Spinal cord (tissue), 10 donors: Measurements from ENCODE around the gene COX20. TPM values are rescaled to one million over a fixed set of nuclear protein-coding genes. Genes with fewer than 3 reads are reported as not detected.

Experiments used
- DNase-seq, 6 donors: peaks; one replicate each; pipeline versions ENCODE4 v3.0.0 to v3.0.0-alpha.2; 2013 to 2015; ENCODE audit warnings: low spot score in 6 of 6, low read depth in 4 of 6
- H3K27ac ChIP-seq: one replicate; pipeline ENCODE4 v1.5.1; 2013; ENCODE audit warnings: low read depth, low read length, control low read depth
- H3K27me3 ChIP-seq: one replicate; pipeline ENCODE4 v1.6.1; 2013; ENCODE audit warnings: low read length; ENCODE audit not compliant: control insufficient read depth, insufficient read depth
- H3K36me3 ChIP-seq: one replicate; pipeline ENCODE4 v1.6.1; 2013; ENCODE audit warnings: low read length; ENCODE audit not compliant: control insufficient read depth, insufficient read depth
- H3K4me1 ChIP-seq: one replicate; pipeline ENCODE4 v1.6.1; 2013; ENCODE audit warnings: low read length; ENCODE audit not compliant: control insufficient read depth, insufficient read depth
- H3K4me3 ChIP-seq: one replicate; pipeline ENCODE4 v1.5.1; 2013; ENCODE audit warnings: low read depth, low read length, control low read depth
- H3K9me3 ChIP-seq: one replicate; pipeline ENCODE4 v1.6.1; 2013; ENCODE audit warnings: low read length; ENCODE audit not compliant: control insufficient read depth, insufficient read depth
- WGBS: methylation state at CpG from one replicate; pipeline ENCODE4 v1.1.5; 2013; ENCODE audit warnings: missing lambda C conversion rate; ENCODE audit not compliant: insufficient coverage; 5-methylcytosine and 5-hydroxymethylcytosine counted together
- polyA plus RNA-seq, 2 donors: library from polyadenylated mRNA; unstranded; fragments of 120-200 nt; gene quantifications; one replicate each; pipeline ENCODE4 v1.2.1, GENCODE V29; 2013; ENCODE audit not compliant: insufficient read length in 2 of 2
- total RNA-seq, 2 donors: library from RNA; depleted of rRNA in 1 of 2; stranded (reverse); fragments of 120-200 nt in 1 of 2; fragments of >200 nt in 1 of 2; gene quantifications; one replicate each; pipeline versions ENCODE4 v1.2.3 to v1.2.4, GENCODE V29; 2013 to 2014
- donor health status: healthy.

COX20 gene
- total and polyA plus RNA-seq, 4 donors, result 45.5 to 184 (median 108) TPM

- peaks cover 28% of the 10 kb centered on the region for H3K36me3 ChIP-seq
Observed at GRCh38 chr1:244858357-244858756, 22.9 kb downstream of the COX20 start.

DNA sequence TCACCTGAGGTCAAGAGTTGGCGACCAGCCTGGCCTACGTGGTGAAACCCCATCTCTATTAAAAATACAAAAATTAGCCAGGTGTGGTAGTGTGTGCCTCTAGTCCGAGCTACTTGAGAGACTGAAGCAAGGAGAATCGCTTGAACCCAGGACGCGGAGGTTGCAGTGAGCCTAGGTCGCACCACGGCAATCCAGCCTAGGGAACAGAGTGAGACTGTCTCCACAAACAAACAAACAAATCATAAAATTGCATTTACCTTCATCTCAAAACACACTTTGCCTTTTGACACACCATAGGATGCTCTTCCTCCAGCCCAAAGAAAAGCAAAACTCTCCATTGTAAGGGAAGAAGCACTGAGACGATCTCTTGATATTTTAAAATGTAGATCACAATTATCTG lies 24.6 kb downstream of the COX20 start:
- no peak overlapping the region for H3K27ac ChIP-seq
- no peaks in the 10 kb centered on the region for H3K9me3 ChIP-seq
- 85% methylated on average over 5 of the region's 9 CpGs for WGBS
- no peak for DNase-seq
- peaks cover 5% of the 10 kb centered on the region for H3K4me1 ChIP-seq
- H3K36me3 ChIP-seq, result peaks cover 25% of the 10 kb centered on the region
- H3K27me3 ChIP-seq, result no peaks in the 10 kb centered on the region
- H3K4me3 ChIP-seq, result no peak overlapping the region

More at GRCh38 chr1:244858357-244858756, 22.9 kb downstream of the COX20 start:
- no CpG with 5 or more reads among the region's 1 CpG for WGBS
- Histone ChIP-seq H3K4me3 (no peak overlapping the region), H3K4me1 (peaks cover 5% of the 10 kb centered on the region), H3K27ac (no peak overlapping the region), H3K9me3 (no peaks in the 10 kb centered on the region), H3K27me3 (no peaks in the 10 kb centered on the region)
- DNase-seq, result no peak

- 0% methylated on average over 2 of the region's 2 CpGs for WGBS
- Histone ChIP-seq H3K4me3 (peak overlapping the region; percentile 97), H3K27ac (peak overlapping the region; percentile 100), H3K36me3 (peaks cover 18% of the 10 kb centered on the region), H3K4me1 (peaks cover 5% of the 10 kb centered on the region), H3K9me3 (no peaks in the 10 kb centered on the region), H3K27me3 (no peaks in the 10 kb centered on the region)
- DNase-seq, result no peak
Observed at GRCh38 chr1:244860914-244861610, 25.6 kb downstream of the COX20 start.

DNA sequence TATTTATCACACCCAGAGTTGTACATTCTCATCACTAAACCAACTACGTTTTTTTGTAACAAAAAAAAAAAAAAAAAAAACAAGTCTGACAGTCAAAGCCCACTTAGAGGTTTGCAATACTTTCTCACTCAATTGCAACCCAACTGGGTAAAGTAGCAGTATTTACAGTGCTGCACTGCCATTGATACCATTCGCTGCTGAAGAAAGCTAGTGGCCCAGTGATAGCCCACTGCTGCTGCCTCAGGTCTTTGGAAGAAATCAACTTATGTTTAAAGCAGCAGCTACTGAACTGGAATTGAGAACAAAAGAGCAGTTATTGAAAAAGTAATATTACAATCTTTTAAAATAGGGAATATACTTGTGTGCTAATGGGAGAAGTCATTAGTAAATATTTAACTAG lies 26.2 kb downstream of the COX20 start:
- DNase-seq, result peak in 1 of 6 donors; percentile 20
- WGBS, result 0% methylated on average over 1 of the region's 2 CpGs
- peak overlapping the region; percentile 100 for H3K27ac ChIP-seq
- no peaks in the 10 kb centered on the region for H3K27me3 ChIP-seq
- peaks cover 5% of the 10 kb centered on the region for H3K4me1 ChIP-seq
- H3K9me3 ChIP-seq, result no peaks in the 10 kb centered on the region
- peaks cover 13% of the 10 kb centered on the region for H3K36me3 ChIP-seq
- H3K4me3 ChIP-seq, result peak overlapping the region; percentile 97

- H3K4me3 ChIP-seq, result peak overlapping the region; percentile 97
- no peaks in the 10 kb centered on the region for H3K9me3 ChIP-seq
- H3K27me3 ChIP-seq, result no peaks in the 10 kb centered on the region
- peak overlapping the region; percentile 100 for H3K27ac ChIP-seq
- H3K4me1 ChIP-seq, result peaks cover 5% of the 10 kb centered on the region
- DNase-seq, result peak in 1 of 6 donors; percentile 41
- peaks cover 8% of the 10 kb centered on the region for H3K36me3 ChIP-seq
- 0% methylated on average over 2 of the region's 7 CpGs for whole genome bisulfite sequencing
Observed at GRCh38 chr1:244862354-244862698, 26.9 kb downstream of the COX20 start.

DNA sequence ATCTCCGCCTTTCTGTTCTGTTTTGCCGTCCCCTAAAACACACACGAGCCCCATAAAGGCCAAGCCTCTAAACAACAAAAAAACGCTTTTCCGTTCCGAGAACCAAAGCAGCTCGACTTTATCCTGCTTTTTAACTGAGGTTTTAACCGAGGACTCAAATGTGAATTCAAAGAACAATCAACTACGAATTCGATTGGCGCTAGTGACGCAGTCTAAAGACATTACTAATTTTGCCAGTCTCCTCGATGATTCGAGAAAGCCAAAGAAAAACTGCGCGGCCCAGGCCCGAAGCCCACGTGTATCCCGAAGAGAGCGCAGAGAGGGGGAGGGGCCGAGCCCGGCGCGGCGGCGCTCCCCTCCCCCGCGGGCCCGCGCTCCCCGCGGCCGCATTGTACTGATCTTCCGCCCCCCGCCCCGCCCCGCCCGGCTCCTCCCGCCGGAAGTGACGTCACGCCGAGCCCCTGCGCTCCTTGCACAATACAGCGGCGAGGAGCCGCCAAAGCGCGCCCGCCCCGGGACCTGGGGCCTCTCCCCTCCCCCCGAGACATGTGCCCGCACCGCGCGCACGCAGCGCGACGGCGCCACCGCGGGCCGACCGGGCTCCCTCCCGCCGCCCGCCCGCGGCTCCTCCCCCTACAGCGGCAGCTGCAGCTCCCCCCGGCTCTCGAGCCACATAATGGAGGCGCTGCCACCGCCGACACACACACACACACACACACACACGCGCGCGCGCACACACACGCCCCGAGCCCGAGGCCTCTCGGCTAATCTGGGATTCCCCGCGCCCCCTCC lies 27.4 kb downstream of the COX20 start:
- Histone ChIP-seq H3K9me3 (no peaks in the 10 kb centered on the region), H3K4me3 (peak overlapping the region; percentile 97), H3K27ac (peak overlapping the region; percentile 100), H3K27me3 (no peaks in the 10 kb centered on the region), H3K36me3 (peaks cover 6% of the 10 kb centered on the region), H3K4me1 (peaks cover 5% of the 10 kb centered on the region)
- WGBS, result 0% methylated on average over 61 of the region's 87 CpGs
- DNase-seq, result peak; percentile 60 to 98 (median 87)

DNA sequence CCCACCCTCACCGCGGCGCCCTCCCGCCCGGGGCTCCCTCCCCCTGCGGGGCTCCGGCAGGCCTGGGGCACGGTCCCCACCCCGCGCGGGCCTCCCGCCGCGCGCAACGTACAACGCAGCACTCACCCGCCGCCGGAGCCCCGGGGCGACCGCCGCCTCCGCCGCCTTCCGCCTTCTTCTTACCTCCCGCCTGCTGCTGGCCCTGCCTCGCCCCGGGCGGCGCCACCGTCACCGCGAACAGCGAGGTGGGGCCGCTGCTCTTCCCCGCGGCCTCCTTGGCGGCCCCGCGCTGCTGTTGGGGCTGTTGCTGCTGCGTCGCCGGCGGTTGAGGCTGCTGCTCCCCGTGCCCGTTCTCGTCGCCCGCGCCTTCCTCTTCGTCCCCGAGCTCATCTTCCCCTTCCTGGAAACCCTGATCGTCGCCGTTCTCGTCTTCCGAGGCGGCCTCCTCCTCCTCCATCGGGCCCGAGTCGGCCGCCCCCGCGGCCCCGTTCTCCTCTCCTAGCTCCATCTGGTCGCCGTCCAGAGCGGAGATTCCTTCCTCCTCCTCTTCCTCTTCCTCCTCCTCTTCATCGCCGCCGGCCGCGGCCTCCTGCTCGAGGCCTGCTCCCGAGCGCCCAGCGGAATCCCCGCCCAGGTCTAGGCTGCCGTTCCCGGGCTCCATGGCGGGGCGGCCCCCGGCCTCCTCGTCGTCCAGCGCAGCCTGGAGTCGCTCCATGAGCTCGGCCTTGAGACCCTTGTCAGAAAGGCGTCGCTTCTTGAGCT lies 28.2 kb downstream of the COX20 start:
- H3K27me3 ChIP-seq, result no peaks in the 10 kb centered on the region
- peaks cover 5% of the 10 kb centered on the region for H3K4me1 ChIP-seq
- H3K27ac ChIP-seq, result peak overlapping the region; percentile 100
- no peaks in the 10 kb centered on the region for H3K9me3 ChIP-seq
- DNase-seq, result no peak
- peak overlapping the region; percentile 97 for H3K4me3 ChIP-seq
- peaks cover 6% of the 10 kb centered on the region for H3K36me3 ChIP-seq
- WGBS, result under 1% methylated on average over 87 of the region's 92 CpGs

DNA sequence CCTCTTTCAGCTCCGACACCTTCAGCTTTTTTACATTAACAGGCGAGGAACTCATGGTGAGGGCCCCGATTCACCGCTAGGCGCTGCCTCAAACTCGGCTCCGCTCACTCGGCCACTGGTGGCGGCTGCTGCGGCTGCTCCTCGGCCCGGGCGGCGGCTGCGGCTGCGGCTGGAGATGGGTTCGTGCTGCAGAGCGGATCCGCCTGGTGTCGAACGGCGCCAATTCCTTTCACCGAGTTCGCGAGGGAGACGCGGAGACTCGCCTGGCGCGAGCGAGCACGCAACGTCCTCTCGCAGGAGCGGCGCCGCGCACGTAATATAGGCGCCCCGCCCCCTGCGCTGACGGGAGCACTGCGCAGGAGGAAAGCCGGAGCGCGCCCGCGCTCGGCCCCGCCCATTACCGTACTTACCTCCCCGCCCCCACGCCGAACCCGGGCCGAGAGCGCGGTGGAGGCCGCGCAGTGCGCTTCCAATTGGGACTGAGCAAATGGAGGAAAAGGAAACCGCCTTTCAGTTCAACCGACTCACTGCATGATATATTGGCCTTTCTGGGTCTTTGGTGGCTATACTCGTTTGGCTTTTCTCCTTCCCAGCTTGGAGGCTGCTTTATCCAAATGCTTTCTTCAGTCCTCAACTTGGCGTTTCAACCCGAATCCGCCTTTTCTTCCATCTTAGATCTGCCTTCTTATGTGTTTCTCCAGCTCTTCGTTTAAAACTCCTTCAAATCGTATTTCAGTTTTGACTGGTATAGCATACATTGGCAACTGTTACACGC lies 29.0 kb downstream of the COX20 start, which contains the start of gene HNRNPU:
HNRNPU (minus strand) TSS at position 291 of the 775 bp plus-strand sequence; CDS start at position 55, 236 bp downstream.
- Histone ChIP-seq H3K4me1 (peaks cover 5% of the 10 kb centered on the region), H3K9me3 (no peaks in the 10 kb centered on the region), H3K27ac (peak within 1 kb of the TSS; percentile 100), H3K4me3 (peak within 1 kb of the TSS; percentile 97), H3K36me3 (peaks cover 6% of the 10 kb centered on the region), H3K27me3 (no peaks in the 10 kb centered on the region)
- 0% methylated on average over 68 of the region's 71 CpGs for WGBS
- peak; percentile 92 to 99 (median 96) for DNase-seq

DNA sequence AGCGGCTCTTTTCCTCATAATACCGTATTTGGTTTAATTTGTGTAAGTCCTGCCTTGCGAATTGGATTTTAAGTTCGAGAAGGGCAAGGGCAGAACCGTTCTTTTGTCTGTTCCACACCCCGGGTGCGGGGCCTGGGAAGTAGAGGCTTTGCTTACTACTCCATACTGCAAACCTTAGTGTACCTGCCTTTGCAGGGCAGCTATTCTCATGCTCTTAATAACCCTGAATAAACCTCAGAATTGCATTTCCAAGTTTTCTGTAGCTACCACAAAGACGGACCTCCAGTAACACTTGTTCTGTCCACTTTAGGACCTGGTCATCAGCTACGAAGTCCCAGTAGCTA lies 29.5 kb downstream of the COX20 start:
- peak overlapping the region; percentile 97 for H3K4me3 ChIP-seq
- 18% methylated on average over 4 of the region's 9 CpGs for WGBS
- no peaks in the 10 kb centered on the region for H3K9me3 ChIP-seq
- no peaks in the 10 kb centered on the region for H3K27me3 ChIP-seq
- H3K36me3 ChIP-seq, result peaks cover 2% of the 10 kb centered on the region
- H3K27ac ChIP-seq, result peak overlapping the region; percentile 100
- no peak for DNase-seq
- peaks cover 2% of the 10 kb centered on the region for H3K4me1 ChIP-seq
